Sigmoid colon (tissue), 7 donors: ENCODE data around the gene TMPRSS11A. TPM values are rescaled to one million over a fixed set of nuclear protein-coding genes. Genes with fewer than 3 reads are reported as not detected.

Experiments
- polyA plus RNA-seq, 3 donors: library from polyadenylated mRNA; stranded (reverse); fragments of 200-250 nt; gene quantifications; one replicate each; pipeline ENCODE4 v1.2.3, GENCODE V29; 2013
- small RNA-seq, 3 donors: library from RNA; depleted of rRNA; stranded (forward); fragments of <200 nt; gene quantifications; one replicate each; pipeline ENCODE3, GENCODE V24; 2016
- total RNA-seq, 4 donors: library from RNA; depleted of rRNA; stranded (reverse); fragments of >200 nt; gene quantifications; one replicate each; pipeline ENCODE4 v1.1.0, GENCODE V29; 2016
- donor health status: healthy with polysubstance abuse.
- donor health status: Bipolar disorder and iron deficiency.
- donor health status: healthy.

TMPRSS11A gene
- total and polyA plus RNA-seq, 7 donors: not detected

Small RNA genes within 50 kb of the gene (small RNA-seq; reads per million reads assigned to genes)
- gene RNU6-95P: 0 reads per million in 3 donors

Other genes starting within 250 kb of the TMPRSS11A start
- gene GNRHR, start 209.1 kb downstream of the TMPRSS11A start, total RNA-seq: not detected
- not detected for gene GNRHR, start 209.1 kb downstream of the TMPRSS11A start, polyA plus RNA-seq
- not detected for gene TMPRSS11D, start 79.5 kb downstream of the TMPRSS11A start, total RNA-seq
- gene TMPRSS11D, start 79.5 kb downstream of the TMPRSS11A start, polyA plus RNA-seq: under 1 TPM in 1 of 3 donors, not detected in 2; 0.07 TPM
- not detected for gene TMPRSS11F, start 166.4 kb upstream of the TMPRSS11A start, total RNA-seq
- not detected for gene TMPRSS11F, start 166.4 kb upstream of the TMPRSS11A start, polyA plus RNA-seq